Caco-2 (cell line): ENCODE measurements around the gene MARCHF6. TPM values are rescaled to one million over a fixed set of nuclear protein-coding genes. Genes with fewer than 3 reads are reported as not detected.

ENCODE experiments used
- BruUV-seq: library from RNA; stranded (reverse); fragments of 400-500 nt; replicated peaks from 2 replicates; lab custom pipeline; 2021; lab: Mats Ljungman, UMichigan
- CTCF ChIA-PET: fragments of 300-600 bp; sonication (Branson Sonifier 250); formaldehyde crosslinking; loops from one replicate; lab custom pipeline; 2022; ENCODE audit warnings: antibody characterized with exemption; lab: Charles Lee
- POLR2A ChIA-PET: fragments of 300-600 bp; sonication (Branson Sonifier 250); formaldehyde crosslinking; loops from one replicate; lab custom pipeline; 2022; ENCODE audit warnings: antibody characterized with exemption; lab: Charles Lee
- DNase-seq, 2 experiments: peaks; one replicate each; pipeline versions ENCODE4 v3.0.0 to v3.0.0-alpha.2; 2020 to 2022
- H3K27me3 ChIP-seq: replicated peaks from 2 replicates; pipeline ENCODE4 v1.6.0; 2011; ENCODE audit warnings: low read length; ENCODE audit not compliant: control insufficient read depth, insufficient read depth
- H3K36me3 ChIP-seq: 2 replicates; pipeline ENCODE4 v1.5.1; 2011; ENCODE audit warnings: low read length; ENCODE audit not compliant: control insufficient read depth, insufficient read depth
- H3K4me1 ChIP-seq: fragments of 250-450 bp; sonication (Bioruptor Pico); 2 replicates; pipeline ENCODE4 v1.5.1; 2020; ENCODE audit warnings: mild to moderate bottlenecking
- H3K4me3 ChIP-seq: 2 replicates; pipeline ENCODE4 v1.5.1; 2011; ENCODE audit warnings: low read depth, mild to moderate bottlenecking, control low read depth, low read length
- H3K9me3 ChIP-seq: fragments of 250-450 bp; sonication (Bioruptor Pico); 2 replicates; pipeline ENCODE4 v1.5.1; 2020; ENCODE audit warnings: mild to moderate bottlenecking, moderate library complexity
- H3K27ac Mint-ChIP-seq: one replicate; pipeline ENCODE4 v1.8.0; 2022; ENCODE audit warnings: mixed read lengths; ENCODE audit not compliant: unreplicated experiment
- H3K27me3 Mint-ChIP-seq: one replicate; pipeline ENCODE4 v1.8.0; 2022; ENCODE audit warnings: mixed read lengths; ENCODE audit not compliant: insufficient read depth, unreplicated experiment
- H3K36me3 Mint-ChIP-seq: one replicate; pipeline ENCODE4 v1.8.0; 2022; ENCODE audit warnings: mild to moderate bottlenecking, mixed read lengths; ENCODE audit not compliant: insufficient read depth, unreplicated experiment
- H3K4me1 Mint-ChIP-seq: one replicate; pipeline ENCODE4 v1.8.0; 2022; ENCODE audit warnings: low read depth, mixed read lengths; ENCODE audit not compliant: unreplicated experiment
- H3K4me3 Mint-ChIP-seq: one replicate; pipeline ENCODE4 v1.8.0; 2022; ENCODE audit warnings: mild to moderate bottlenecking, moderate library complexity, mixed read lengths; ENCODE audit not compliant: unreplicated experiment
- H3K9me3 Mint-ChIP-seq: one replicate; pipeline ENCODE4 v1.8.0; 2022; ENCODE audit warnings: mixed read lengths; ENCODE audit not compliant: unreplicated experiment
- CTCF ChIP-seq, 2 experiments: fragments of 200-600 bp in 1 of 2; IDR thresholded peaks; 1 replicate in 1 of 2; 2 replicates in 1 of 2; pipeline versions ENCODE4 v1.5.1 to v1.8.0; 2011 to 2022; ENCODE audit warnings: antibody characterized with exemption in 1 of 2, control low read depth in 1 of 2, inconsistent platforms in 1 of 2, low read depth in 1 of 2, low read length in 1 of 2, mild to moderate bottlenecking in 1 of 2, moderate library complexity in 1 of 2; ENCODE audit not compliant: insufficient read depth in 1 of 2, severe bottlenecking in 1 of 2, unreplicated experiment in 1 of 2
- intact Hi-C: fragments of 100-400 bp; cut with micrococcal nuclease; formaldehyde crosslinking; loops from one replicate; pipeline ENCODE4 v1.10.0; 2022; ENCODE audit not compliant: unreplicated experiment
- total RNA-seq: library from RNA; stranded (reverse); gene quantifications from 2 replicates; pipeline ENCODE4 v1.2.3, GENCODE V29; 2022

The MARCHF6 gene
- total RNA-seq, 1 experiment from 2014 or later, result 123 TPM

GRCh38 chr5:10363519-10364185, 10.2 kb downstream of the MARCHF6 start:
- intact Hi-C loops, result loop anchor here (1.0 kb wide), 1 partner anchor 79 kb away; no protein-coding TSS in a partner anchor
- Histone ChIP-seq H3K9me3 (no peaks in the 10 kb centered on the region), H3K4me1 (no peaks in the 10 kb centered on the region), H3K36me3 (no peaks in the 10 kb centered on the region), H3K27me3 (no peaks in the 10 kb centered on the region), H3K4me3 (no peak overlapping the region)
- DNase-seq, result no peak
- Mint-ChIP-seq H3K4me3 (no peak overlapping the region), H3K4me1 (peaks cover 8% of the 10 kb centered on the region), H3K36me3 (peaks cover 13% of the 10 kb centered on the region), H3K27ac (no peak overlapping the region), H3K9me3 (no peaks in the 10 kb centered on the region), H3K27me3 (no peaks in the 10 kb centered on the region)
- BruUV-seq, result no TSS peak
- POLR2A ChIA-PET, result no interaction called here
- CTCF ChIA-PET, result interaction anchor here (1.1 to 1.5 kb wide), 2 partner anchors 10 to 80 kb away, joined by 5 to 16 read pairs; partner anchors contain the start of gene MARCHF6
- no peak for TF ChIP-seq CTCF (IDR thresholded peaks at IDR 0.05; ENCODE audit: insufficient read depth in 1 of 2, low read depth in 1 of 2, low read length in 1 of 2, severe bottlenecking in 1 of 2, unreplicated experiment in 1 of 2)

DNA sequence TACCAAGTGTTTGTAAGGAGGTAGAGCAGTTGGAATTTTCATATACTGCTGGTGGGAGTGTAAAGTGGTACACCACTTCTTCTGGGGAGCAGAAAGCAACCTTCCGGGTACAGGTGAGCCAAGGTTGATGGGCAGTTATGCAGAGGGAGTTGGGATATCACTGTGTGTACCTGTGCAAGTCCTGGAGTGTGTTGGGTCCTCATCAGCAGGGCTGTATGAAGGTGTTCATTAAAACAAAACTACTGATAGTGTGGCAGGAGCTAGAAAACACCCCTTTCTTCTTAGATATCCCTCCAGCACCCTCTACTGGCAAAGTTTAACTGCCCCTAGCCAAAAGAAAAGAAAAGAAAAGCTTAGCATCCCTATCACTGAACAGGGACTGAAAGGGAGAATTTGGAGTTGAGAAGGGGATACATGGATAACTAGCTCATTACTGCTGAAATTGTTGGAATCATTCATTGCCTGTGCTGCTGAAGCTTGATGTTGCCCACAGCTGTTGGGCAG, 10.7 kb downstream of the MARCHF6 start:
- Mint-ChIP-seq H3K36me3 (peaks cover 13% of the 10 kb centered on the region), H3K9me3 (no peaks in the 10 kb centered on the region), H3K4me1 (peaks cover 8% of the 10 kb centered on the region), H3K4me3 (no peak overlapping the region), H3K27ac (no peak overlapping the region), H3K27me3 (no peaks in the 10 kb centered on the region)
- ChIA-PET CTCF (interaction anchor here (1.1 to 1.5 kb wide), 2 partner anchors 11 to 80 kb away, joined by 5 to 16 read pairs; partner anchors contain the start of gene MARCHF6), POLR2A (no interaction called here)
- H3K27me3 ChIP-seq, result no peaks in the 10 kb centered on the region
- H3K9me3 ChIP-seq, result no peaks in the 10 kb centered on the region
- no TSS peak for BruUV-seq
- peak in 1 of 2 experiments; percentile 26 for DNase-seq
- no peaks in the 10 kb centered on the region for H3K4me1 ChIP-seq
- intact Hi-C loops, result loop anchor here (1.0 kb wide), 1 partner anchor 80 kb away; no protein-coding TSS in a partner anchor
- no peaks in the 10 kb centered on the region for H3K36me3 ChIP-seq
- TF ChIP-seq CTCF (IDR thresholded peaks at IDR 0.05; ENCODE audit: insufficient read depth in 1 of 2, low read depth in 1 of 2, low read length in 1 of 2, severe bottlenecking in 1 of 2, unreplicated experiment in 1 of 2), result peak; percentile 21 to 34
- no peak overlapping the region for H3K4me3 ChIP-seq

- H3K4me3 ChIP-seq, result no peak overlapping the region
- no peak overlapping the region for H3K27ac Mint-ChIP-seq
- no peaks in the 10 kb centered on the region for H3K4me1 ChIP-seq
- H3K9me3 Mint-ChIP-seq, result no peaks in the 10 kb centered on the region
- TF ChIP-seq CTCF (IDR thresholded peaks at IDR 0.05; ENCODE audit: insufficient read depth in 1 of 2, low read depth in 1 of 2, low read length in 1 of 2, severe bottlenecking in 1 of 2, unreplicated experiment in 1 of 2), result no peak
- no peaks in the 10 kb centered on the region for H3K9me3 ChIP-seq
- DNase-seq, result no peak
- no TSS peak for BruUV-seq
- peaks cover 6% of the 10 kb centered on the region for H3K4me1 Mint-ChIP-seq
- H3K36me3 ChIP-seq, result no peaks in the 10 kb centered on the region
- no peak overlapping the region for H3K4me3 Mint-ChIP-seq
- no peaks in the 10 kb centered on the region for H3K27me3 ChIP-seq
- ChIA-PET CTCF (no interaction called here), POLR2A (no interaction called here)
- intact Hi-C loops, result no loop called here
- H3K27me3 Mint-ChIP-seq, result no peaks in the 10 kb centered on the region
- H3K36me3 Mint-ChIP-seq, result peaks cover 7% of the 10 kb centered on the region
Observed at GRCh38 chr5:10365782-10366181, 12.3 kb downstream of the MARCHF6 start.
